ENCODE measurements around the gene PSMG1. TPM values are rescaled to one million over a fixed set of nuclear protein-coding genes. Genes with fewer than 3 reads are reported as not detected.
"Not testable (repeated sequence)": the region's sequence is repeated elsewhere in the genome, so short reads cannot be mapped to it uniquely, and the experiment has no call there.

The PSMG1 gene
- total RNA-seq, 1 donor from 2014 or later = 21.4 TPM

- H3K4me3 ChIP-seq = no peak overlapping the region
- intact Hi-C loops (cut with DNase I) = no loop called here
- no peaks in the 10 kb centered on the region for H3K9me3 ChIP-seq
- H3K27ac ChIP-seq = no peak overlapping the region
- no peak for TF ChIP-seq CTCF (IDR thresholded peaks at IDR 0.05)
- DNase-seq (no peak), ATAC-seq (no peak)
- no peaks in the 10 kb centered on the region for H3K27me3 ChIP-seq
- H3K4me1 ChIP-seq = no peaks in the 10 kb centered on the region
- no peaks in the 10 kb centered on the region for H3K36me3 ChIP-seq
These were observed 22.2 kb downstream of the PSMG1 start for GRCh38 chr21:39161064-39161463.

GRCh38 chr21:39159342-39160063, 23.7 kb downstream of the PSMG1 start:
- intact Hi-C loops (cut with DNase I) = no loop called here
- no peak overlapping the region for H3K27ac ChIP-seq
- no peak overlapping the region for H3K4me3 ChIP-seq
- no peak for TF ChIP-seq CTCF (IDR thresholded peaks at IDR 0.05)
- no peaks in the 10 kb centered on the region for H3K27me3 ChIP-seq
- ATAC-seq (no peak), DNase-seq (no peak)
- no peaks in the 10 kb centered on the region for H3K36me3 ChIP-seq
- no peaks in the 10 kb centered on the region for H3K4me1 ChIP-seq
- no peaks in the 10 kb centered on the region for H3K9me3 ChIP-seq

GRCh38 chr21:39157241-39157640, 26.0 kb downstream of the PSMG1 start:
- H3K27ac ChIP-seq; ATAC-seq; H3K4me3 ChIP-seq; DNase-seq; H3K36me3 ChIP-seq; H3K9me3 ChIP-seq; H3K27me3 ChIP-seq; H3K4me1 ChIP-seq; intact Hi-C loops (cut with DNase I): not testable (repeated sequence)

GRCh38 chr21:39156024-39156423, 27.2 kb downstream of the PSMG1 start:
- Histone ChIP-seq H3K4me3 (no peak overlapping the region), H3K27ac (no peak overlapping the region), H3K4me1 (no peaks in the 10 kb centered on the region), H3K36me3 (no peaks in the 10 kb centered on the region), H3K9me3 (no peaks in the 10 kb centered on the region), H3K27me3 (no peaks in the 10 kb centered on the region)
- TF ChIP-seq CTCF (IDR thresholded peaks at IDR 0.05) = no peak
- ATAC-seq = no peak
- DNase-seq = no peak
- intact Hi-C loops (cut with DNase I) = no loop called here

DNA sequence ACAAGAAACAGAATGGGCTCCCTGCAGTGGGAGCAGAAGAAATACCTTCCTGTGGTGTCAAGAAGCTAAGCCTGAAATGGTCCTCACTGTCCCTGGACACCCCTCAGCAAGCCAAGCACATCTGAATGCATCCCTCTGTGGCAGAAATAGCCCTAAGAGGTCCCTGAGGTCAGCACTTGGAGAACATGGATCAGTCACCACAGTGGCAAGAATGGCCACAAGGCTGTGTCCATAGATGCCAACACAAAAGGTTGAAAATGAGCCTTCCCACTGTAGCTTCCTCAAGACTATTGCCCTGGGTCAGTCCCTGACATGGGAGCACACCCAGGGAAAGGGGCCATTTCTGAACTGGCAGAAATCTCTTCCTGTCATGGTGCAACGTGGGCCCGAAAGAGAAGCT, 27.7 kb downstream of the PSMG1 start:
- no peaks in the 10 kb centered on the region for H3K36me3 ChIP-seq
- intact Hi-C loops (cut with DNase I) = no loop called here
- no peaks in the 10 kb centered on the region for H3K27me3 ChIP-seq
- no peaks in the 10 kb centered on the region for H3K9me3 ChIP-seq
- no peaks in the 10 kb centered on the region for H3K4me1 ChIP-seq
- H3K4me3 ChIP-seq = no peak overlapping the region
- DNase-seq (no peak), ATAC-seq (no peak)
- H3K27ac ChIP-seq = no peak overlapping the region
- no peak for TF ChIP-seq CTCF (IDR thresholded peaks at IDR 0.05)

GRCh38 chr21:39153842-39154241, 29.4 kb downstream of the PSMG1 start:
- DNase-seq (no peak), ATAC-seq (no peak)
- no peaks in the 10 kb centered on the region for H3K36me3 ChIP-seq
- no peaks in the 10 kb centered on the region for H3K9me3 ChIP-seq
- H3K27ac ChIP-seq = no peak overlapping the region
- intact Hi-C loops (cut with DNase I) = no loop called here
- TF ChIP-seq CTCF (IDR thresholded peaks at IDR 0.05) = no peak
- no peaks in the 10 kb centered on the region for H3K27me3 ChIP-seq
- H3K4me3 ChIP-seq = no peak overlapping the region
- H3K4me1 ChIP-seq = no peaks in the 10 kb centered on the region
